Measurements from ENCODE around the gene CUZD1. TPM values are rescaled to one million over a fixed set of nuclear protein-coding genes. Genes with fewer than 3 reads are reported as not detected.

The CUZD1 gene
- total RNA-seq, 2 experiments from 2014 or later: 1.3 to 1.5 TPM

GRCh38 chr10:122830273-122830964, 15.2 kb downstream of the CUZD1 start:
- no peaks in the 10 kb centered on the region for H3K4me1 Mint-ChIP-seq (ENCODE audit: low read depth)
- H3K4me3 Mint-ChIP-seq: no peak overlapping the region
- CTCF ChIA-PET: no interaction called here
- H3K27me3 Mint-ChIP-seq: no peaks in the 10 kb centered on the region
- TF ChIP-seq, protein P1, sequence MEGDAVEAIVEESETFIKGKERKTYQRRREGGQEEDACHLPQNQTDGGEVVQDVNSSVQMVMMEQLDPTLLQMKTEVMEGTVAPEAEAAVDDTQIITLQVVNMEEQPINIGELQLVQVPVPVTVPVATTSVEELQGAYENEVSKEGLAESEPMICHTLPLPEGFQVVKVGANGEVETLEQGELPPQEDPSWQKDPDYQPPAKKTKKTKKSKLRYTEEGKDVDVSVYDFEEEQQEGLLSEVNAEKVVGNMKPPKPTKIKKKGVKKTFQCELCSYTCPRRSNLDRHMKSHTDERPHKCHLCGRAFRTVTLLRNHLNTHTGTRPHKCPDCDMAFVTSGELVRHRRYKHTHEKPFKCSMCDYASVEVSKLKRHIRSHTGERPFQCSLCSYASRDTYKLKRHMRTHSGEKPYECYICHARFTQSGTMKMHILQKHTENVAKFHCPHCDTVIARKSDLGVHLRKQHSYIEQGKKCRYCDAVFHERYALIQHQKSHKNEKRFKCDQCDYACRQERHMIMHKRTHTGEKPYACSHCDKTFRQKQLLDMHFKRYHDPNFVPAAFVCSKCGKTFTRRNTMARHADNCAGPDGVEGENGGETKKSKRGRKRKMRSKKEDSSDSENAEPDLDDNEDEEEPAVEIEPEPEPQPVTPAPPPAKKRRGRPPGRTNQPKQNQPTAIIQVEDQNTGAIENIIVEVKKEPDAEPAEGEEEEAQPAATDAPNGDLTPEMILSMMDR (IDR thresholded peaks at IDR 0.05): no peak
- POLR2A ChIA-PET: no interaction called here
- intact Hi-C loops (cut with micrococcal nuclease): no loop called here
- H3K27ac Mint-ChIP-seq: no peak overlapping the region
- no peaks in the 10 kb centered on the region for H3K9me3 Mint-ChIP-seq
- DNase-seq (no peak), ATAC-seq (no peak)
- H3K36me3 Mint-ChIP-seq (ENCODE audit: low read depth): peaks cover 19% of the 10 kb centered on the region

- CTCF ChIA-PET: no interaction called here
- no peaks in the 10 kb centered on the region for H3K4me1 Mint-ChIP-seq (ENCODE audit: low read depth)
- peaks cover 5% of the 10 kb centered on the region for H3K27me3 Mint-ChIP-seq
- no peak for ATAC-seq
- no peaks in the 10 kb centered on the region for H3K9me3 Mint-ChIP-seq
- H3K27ac Mint-ChIP-seq: no peak overlapping the region
- peaks cover 17% of the 10 kb centered on the region for H3K36me3 Mint-ChIP-seq (ENCODE audit: low read depth)
- intact Hi-C loops (cut with micrococcal nuclease): no loop called here
- POLR2A ChIA-PET: no interaction called here
- TF ChIP-seq, protein P1 (IDR thresholded peaks at IDR 0.05): no peak
- H3K4me3 Mint-ChIP-seq: no peak overlapping the region
- DNase-seq: no peak
These were observed 16.2 kb downstream of the CUZD1 start for GRCh38 chr10:122829454-122829853.

- intact Hi-C loops (cut with micrococcal nuclease): no loop called here
- no peak overlapping the region for H3K27ac Mint-ChIP-seq
These were observed 16.9 kb downstream of the CUZD1 start for GRCh38 chr10:122828716-122829255.

GRCh38 chr10:122827302-122827701, 18.4 kb downstream of the CUZD1 start:
- TF ChIP-seq, protein P1 (IDR thresholded peaks at IDR 0.05): no peak
- H3K4me1 Mint-ChIP-seq (ENCODE audit: low read depth): no peaks in the 10 kb centered on the region
- H3K27me3 Mint-ChIP-seq: peaks cover 11% of the 10 kb centered on the region
- no peak overlapping the region for H3K27ac Mint-ChIP-seq
- DNase-seq: no peak
- ChIA-PET POLR2A (no interaction called here), CTCF (interaction anchor here (1.4 kb wide), 1 partner anchor 10 kb away, joined by 3 read pairs; no protein-coding TSS in a partner anchor)
- intact Hi-C loops (cut with micrococcal nuclease): no loop called here
- H3K4me3 Mint-ChIP-seq: no peak overlapping the region
- no peaks in the 10 kb centered on the region for H3K9me3 Mint-ChIP-seq
- no peak for ATAC-seq
- peaks cover 10% of the 10 kb centered on the region for H3K36me3 Mint-ChIP-seq (ENCODE audit: low read depth)

More at GRCh38 chr10:122828716-122829255, 16.9 kb downstream of the CUZD1 start:
- no peak overlapping the region for H3K4me3 Mint-ChIP-seq
- ATAC-seq (no peak), DNase-seq (no peak)
- POLR2A ChIA-PET: no interaction called here
- no peaks in the 10 kb centered on the region for H3K9me3 Mint-ChIP-seq
- H3K27me3 Mint-ChIP-seq: peaks cover 9% of the 10 kb centered on the region
- TF ChIP-seq, protein P1 (IDR thresholded peaks at IDR 0.05): no peak
- CTCF ChIA-PET: no interaction called here
- peaks cover 14% of the 10 kb centered on the region for H3K36me3 Mint-ChIP-seq (ENCODE audit: low read depth)
- no peaks in the 10 kb centered on the region for H3K4me1 Mint-ChIP-seq (ENCODE audit: low read depth)

DNA sequence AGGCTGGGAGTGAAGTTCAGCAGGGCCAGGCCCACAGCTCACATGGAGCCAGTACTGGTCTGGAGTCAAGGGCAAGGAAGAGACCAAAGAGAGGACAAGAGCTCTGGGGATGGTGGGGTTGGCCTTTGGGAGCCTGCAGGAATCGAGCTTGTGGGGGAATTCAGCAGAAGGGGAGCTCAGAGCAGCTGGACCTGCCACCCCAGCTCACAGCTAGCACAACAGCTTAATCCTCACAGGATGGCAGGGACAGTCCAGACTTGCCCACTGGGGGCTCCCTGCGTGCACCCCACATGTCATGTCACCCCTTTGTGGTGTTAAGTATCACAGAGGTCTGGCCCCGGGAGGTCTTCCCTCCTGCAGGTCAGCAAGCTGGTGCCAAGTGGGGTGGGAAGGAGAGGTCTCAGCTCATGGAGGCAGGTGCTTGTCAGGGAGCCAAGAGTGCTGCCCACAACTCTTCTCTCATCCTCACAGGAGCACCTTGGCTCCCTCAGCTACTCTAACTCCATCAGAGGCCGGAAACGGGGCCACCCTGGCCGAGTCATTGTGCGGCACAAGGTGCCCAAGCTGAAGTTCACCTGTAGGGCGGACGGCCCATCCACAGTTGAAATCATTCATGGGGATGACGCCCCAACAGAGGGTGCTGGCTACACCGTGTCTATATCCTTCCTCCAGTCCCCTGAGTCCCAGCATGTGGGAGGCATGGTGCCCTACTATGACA, 22.5 kb downstream of the CUZD1 start:
- DNase-seq (no peak), ATAC-seq (no peak)
- Mint-ChIP-seq H3K4me1 (ENCODE audit: low read depth) (no peaks in the 10 kb centered on the region), H3K9me3 (no peaks in the 10 kb centered on the region), H3K27me3 (peaks cover 29% of the 10 kb centered on the region), H3K27ac (no peak overlapping the region), H3K4me3 (no peak overlapping the region), H3K36me3 (ENCODE audit: low read depth) (no peaks in the 10 kb centered on the region)
- ChIA-PET POLR2A (no interaction called here), CTCF (no interaction called here)
- TF ChIP-seq, protein P1 (IDR thresholded peaks at IDR 0.05): no peak
- intact Hi-C loops (cut with micrococcal nuclease): no loop called here
